B cell (primary cell): Measurements from ENCODE around the gene SNX10.

Experiments used
- CTCF ChIP-seq: fragments of 200-600 bp; IDR thresholded peaks from one replicate; pipeline ENCODE4 v1.8.0; 2022; ENCODE audit warnings: antibody characterized with exemption, mild to moderate bottlenecking
- EZH2 ChIP-seq: IDR thresholded peaks from 2 replicates; pipeline ENCODE4 v1.6.1; 2012; ENCODE audit warnings: borderline replicate concordance, low read depth, mild to moderate bottlenecking, moderate library complexity, low read length; ENCODE audit not compliant: insufficient read depth, poor library complexity, severe bottlenecking

GRCh38 chr7:26265065-26265464 is 26.6 kb upstream of the SNX10 start:
- TF ChIP-seq CTCF: no peak
- no peak for TF ChIP-seq EZH2
